ENCODE data around the gene PPOX.
A peak's percentile ranks its signal among the peaks of the same experiment; 100 is the strongest.

PPOX gene

DNA sequence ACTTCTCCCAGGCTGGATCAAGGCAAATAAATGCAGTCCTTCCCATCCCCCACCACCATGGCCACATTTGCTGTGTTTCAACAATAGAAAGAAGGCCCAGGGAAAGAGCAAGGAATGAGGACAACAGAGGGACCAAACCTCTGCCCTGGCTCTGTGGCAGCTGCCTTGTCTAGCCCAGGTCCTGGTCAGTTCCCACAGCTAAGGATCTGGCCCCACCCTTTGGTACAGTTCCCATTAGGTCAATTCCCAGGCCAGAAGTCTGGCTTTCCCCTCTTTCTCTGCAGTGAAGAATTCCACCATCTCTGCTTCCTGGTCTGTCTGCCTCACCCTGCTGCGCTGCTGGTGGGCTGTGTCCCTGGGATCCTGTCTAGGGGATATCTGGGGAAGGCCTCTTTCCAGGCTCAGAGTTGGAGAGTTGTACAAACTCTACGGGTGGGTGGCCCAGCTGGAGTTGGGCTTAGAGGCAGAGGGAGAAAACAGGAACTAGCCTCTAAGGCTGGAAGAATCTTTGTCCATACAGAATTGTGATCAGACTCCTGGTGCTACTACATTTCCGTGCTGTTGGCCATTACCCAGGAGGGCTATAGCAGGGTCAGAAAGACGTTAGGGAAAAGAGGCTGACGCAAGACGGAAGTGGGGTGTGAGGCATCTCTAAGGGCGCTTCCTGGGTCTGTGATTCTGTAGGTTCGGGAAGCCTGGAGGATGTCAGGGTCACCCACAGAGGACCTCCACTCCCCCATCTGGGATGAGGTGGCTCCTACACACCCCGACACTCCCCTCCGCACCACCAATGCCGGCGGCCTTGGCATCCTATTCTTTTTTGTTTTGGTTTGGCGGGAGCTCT is 35.0 kb downstream of the PPOX start:
- no peaks in the 10 kb centered on the region for H3K9me3 ChIP-seq (ENCODE audit: insufficient read depth, low read length)
- peak overlapping the region; percentile 93 for H2AFZ ChIP-seq (ENCODE audit: low read depth, low read length, severe bottlenecking)
- no peaks in the 10 kb centered on the region for H4K20me1 ChIP-seq (ENCODE audit: low read depth, low read length)
- no peaks in the 10 kb centered on the region for H3F3A ChIP-seq (ENCODE audit: insufficient read depth)
- H3K27ac ChIP-seq (ENCODE audit: low read depth, low read length) = no peak overlapping the region
- TF ChIP-seq EZH2phosphoT487 (conservative IDR thresholded peaks at IDR 0.05; ENCODE audit: low read length) = no peak
- TF ChIP-seq, protein P1, sequence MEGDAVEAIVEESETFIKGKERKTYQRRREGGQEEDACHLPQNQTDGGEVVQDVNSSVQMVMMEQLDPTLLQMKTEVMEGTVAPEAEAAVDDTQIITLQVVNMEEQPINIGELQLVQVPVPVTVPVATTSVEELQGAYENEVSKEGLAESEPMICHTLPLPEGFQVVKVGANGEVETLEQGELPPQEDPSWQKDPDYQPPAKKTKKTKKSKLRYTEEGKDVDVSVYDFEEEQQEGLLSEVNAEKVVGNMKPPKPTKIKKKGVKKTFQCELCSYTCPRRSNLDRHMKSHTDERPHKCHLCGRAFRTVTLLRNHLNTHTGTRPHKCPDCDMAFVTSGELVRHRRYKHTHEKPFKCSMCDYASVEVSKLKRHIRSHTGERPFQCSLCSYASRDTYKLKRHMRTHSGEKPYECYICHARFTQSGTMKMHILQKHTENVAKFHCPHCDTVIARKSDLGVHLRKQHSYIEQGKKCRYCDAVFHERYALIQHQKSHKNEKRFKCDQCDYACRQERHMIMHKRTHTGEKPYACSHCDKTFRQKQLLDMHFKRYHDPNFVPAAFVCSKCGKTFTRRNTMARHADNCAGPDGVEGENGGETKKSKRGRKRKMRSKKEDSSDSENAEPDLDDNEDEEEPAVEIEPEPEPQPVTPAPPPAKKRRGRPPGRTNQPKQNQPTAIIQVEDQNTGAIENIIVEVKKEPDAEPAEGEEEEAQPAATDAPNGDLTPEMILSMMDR (IDR thresholded peaks at IDR 0.05; ENCODE audit: insufficient read depth, low read length, poor library complexity, severe bottlenecking) = no peak
- no peaks in the 10 kb centered on the region for H3K9me2 ChIP-seq (replicated peaks; ENCODE audit: insufficient read depth, low read length)
- peaks cover 10% of the 10 kb centered on the region for H3K79me2 ChIP-seq (ENCODE audit: insufficient read depth, low read length)
- H3K27me3 ChIP-seq (ENCODE audit: low read length) = no peaks in the 10 kb centered on the region
- H3K4me3 ChIP-seq (ENCODE audit: insufficient read depth, low read length, poor library complexity, severe bottlenecking) = no peak overlapping the region
- H3K9ac ChIP-seq (ENCODE audit: low read length) = no peak overlapping the region
- peak overlapping the region; percentile 35 for H3K4me2 ChIP-seq (ENCODE audit: low read depth, low read length, poor library complexity, severe bottlenecking)
- no peaks in the 10 kb centered on the region for H3K36me3 ChIP-seq (ENCODE audit: low read length)

GRCh38 chr1:161201836-161202712 is 35.8 kb downstream of the PPOX start, which contains the start of gene NDUFS2:
Gene NDUFS2, plus strand, starts transcription at chr1:161202367. Its CDS starts 19 bp downstream, at chr1:161202386.
- Histone ChIP-seq H3K36me3 (ENCODE audit: low read length) (no peaks in the 10 kb centered on the region), H3K9me3 (ENCODE audit: insufficient read depth, low read length) (no peaks in the 10 kb centered on the region), H4K20me1 (ENCODE audit: low read depth, low read length) (no peaks in the 10 kb centered on the region), H2AFZ (ENCODE audit: low read depth, low read length, severe bottlenecking) (peak within 1 kb of the TSS; percentile 93), H3K9ac (ENCODE audit: low read length) (peak within 1 kb of the TSS; percentile 75), H3F3A (ENCODE audit: insufficient read depth) (no peaks in the 10 kb centered on the region), H3K27me3 (ENCODE audit: low read length) (no peaks in the 10 kb centered on the region), H3K4me3 (ENCODE audit: insufficient read depth, low read length, poor library complexity, severe bottlenecking) (peak within 1 kb of the TSS; percentile 71), H3K27ac (ENCODE audit: low read depth, low read length) (peak within 1 kb of the TSS; percentile 48), H3K79me2 (ENCODE audit: insufficient read depth, low read length) (peaks cover 10% of the 10 kb centered on the region), H3K9me2 (replicated peaks; ENCODE audit: insufficient read depth, low read length) (no peaks in the 10 kb centered on the region), H3K4me2 (ENCODE audit: low read depth, low read length, poor library complexity, severe bottlenecking) (peak within 1 kb of the TSS; percentile 77)
- TF ChIP-seq, protein P1 (IDR thresholded peaks at IDR 0.05; ENCODE audit: insufficient read depth, low read length, poor library complexity, severe bottlenecking) = peak; percentile 18
- TF ChIP-seq EZH2phosphoT487 (conservative IDR thresholded peaks at IDR 0.05; ENCODE audit: low read length) = no peak

DNA sequence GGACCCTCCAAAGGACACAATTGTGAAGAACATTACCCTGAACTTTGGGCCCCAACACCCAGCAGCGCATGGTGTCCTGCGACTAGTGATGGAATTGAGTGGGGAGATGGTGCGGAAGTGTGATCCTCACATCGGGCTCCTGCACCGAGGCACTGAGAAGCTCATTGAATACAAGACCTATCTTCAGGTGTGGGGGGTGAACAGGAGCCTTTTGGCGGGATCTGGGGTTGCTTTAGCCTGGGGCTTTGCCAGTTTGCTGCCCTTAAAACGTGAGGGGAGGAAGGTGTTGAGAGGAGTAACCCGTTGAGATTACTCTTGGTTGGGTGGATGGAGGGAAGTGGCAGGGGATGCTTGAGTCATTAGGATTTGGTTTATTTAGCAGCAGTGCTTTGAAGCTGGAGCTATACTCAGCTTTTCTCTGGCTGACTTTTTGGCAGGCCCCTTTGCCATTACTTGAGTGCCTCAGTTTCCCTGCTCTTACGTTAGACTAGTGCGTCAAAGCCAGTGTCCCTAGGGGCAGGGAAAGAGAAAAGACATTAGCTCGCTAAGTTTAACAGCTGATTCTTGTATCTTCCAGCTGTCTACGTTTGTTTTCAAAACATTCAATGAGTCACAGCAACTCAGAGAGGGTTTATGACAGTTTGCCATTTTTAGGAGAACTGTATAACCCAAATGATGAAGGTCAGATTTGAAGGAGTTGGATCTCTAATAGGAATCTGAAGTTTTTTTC is 40.4 kb downstream of the PPOX start:
- Histone ChIP-seq H3K9ac (ENCODE audit: low read length) (no peak overlapping the region), H3K4me3 (ENCODE audit: insufficient read depth, low read length, poor library complexity, severe bottlenecking) (no peak overlapping the region), H2AFZ (ENCODE audit: low read depth, low read length, severe bottlenecking) (no peak overlapping the region), H4K20me1 (ENCODE audit: low read depth, low read length) (no peaks in the 10 kb centered on the region), H3K9me3 (ENCODE audit: insufficient read depth, low read length) (no peaks in the 10 kb centered on the region), H3F3A (ENCODE audit: insufficient read depth) (no peaks in the 10 kb centered on the region), H3K79me2 (ENCODE audit: insufficient read depth, low read length) (peaks cover 10% of the 10 kb centered on the region), H3K27ac (ENCODE audit: low read depth, low read length) (no peak overlapping the region), H3K27me3 (ENCODE audit: low read length) (no peaks in the 10 kb centered on the region), H3K4me2 (ENCODE audit: low read depth, low read length, poor library complexity, severe bottlenecking) (no peak overlapping the region), H3K36me3 (ENCODE audit: low read length) (peaks cover 4% of the 10 kb centered on the region; the same call in 1 of the 2 replicates), H3K9me2 (replicated peaks; ENCODE audit: insufficient read depth, low read length) (no peaks in the 10 kb centered on the region)
- TF ChIP-seq, protein P1 (IDR thresholded peaks at IDR 0.05; ENCODE audit: insufficient read depth, low read length, poor library complexity, severe bottlenecking) = no peak
- no peak for TF ChIP-seq EZH2phosphoT487 (conservative IDR thresholded peaks at IDR 0.05; ENCODE audit: low read length)
